Hepatocyte (in vitro differentiated cells): Measurements from ENCODE around the gene ABLIM1. TPM values are rescaled to one million over a fixed set of nuclear protein-coding genes. Genes with fewer than 3 reads are reported as not detected.

Experiments
- DNase-seq: peaks from one replicate; pipeline ENCODE4 v3.0.0-alpha.2; 2016; ENCODE audit warnings: low spot score
- H2AFZ ChIP-seq: fragments of 200-600 bp; sonication (generic); 2 replicates; pipeline ENCODE4 v1.6.0; 2016; ENCODE audit warnings: antibody characterized with exemption, mild to moderate bottlenecking
- H3K27ac ChIP-seq: fragments of 200-600 bp; sonication (generic); 2 replicates; pipeline ENCODE4 v1.5.1; 2016; ENCODE audit warnings: mild to moderate bottlenecking
- H3K27me3 ChIP-seq: fragments of 200-600 bp; sonication (generic); 2 replicates; pipeline ENCODE4 v1.6.1; 2016
- H3K36me3 ChIP-seq: fragments of 200-600 bp; sonication (generic); replicated peaks from 2 replicates; pipeline ENCODE4 v1.5.1; 2016; ENCODE audit warnings: low read depth; ENCODE audit not compliant: insufficient read depth
- H3K4me1 ChIP-seq: fragments of 200-600 bp; sonication (generic); 2 replicates; pipeline ENCODE4 v1.5.1; 2016; ENCODE audit warnings: mild to moderate bottlenecking, moderate library complexity; ENCODE audit not compliant: insufficient read depth
- H3K4me2 ChIP-seq: fragments of 200-600 bp; sonication (generic); 2 replicates; pipeline ENCODE4 v1.6.0; 2016
- H3K4me3 ChIP-seq: fragments of 200-600 bp; sonication (generic); 2 replicates; pipeline ENCODE4 v1.5.1; 2016; ENCODE audit warnings: mild to moderate bottlenecking
- H3K79me2 ChIP-seq: fragments of 200-600 bp; sonication (generic); 2 replicates; pipeline ENCODE4 v1.6.0; 2017; ENCODE audit warnings: mild to moderate bottlenecking
- H3K9me2 ChIP-seq: fragments of 200-600 bp; sonication (generic); replicated peaks from 2 replicates; pipeline ENCODE4 v1.6.0; 2017; ENCODE audit warnings: mild to moderate bottlenecking; ENCODE audit not compliant: insufficient read depth
- H3K9me3 ChIP-seq: fragments of 200-600 bp; sonication (generic); 2 replicates; pipeline ENCODE4 v1.5.1; 2016; ENCODE audit warnings: low read depth, mild to moderate bottlenecking
- H4K20me1 ChIP-seq: fragments of 200-600 bp; sonication (generic); 2 replicates; pipeline ENCODE4 v1.6.0; 2016; ENCODE audit warnings: mild to moderate bottlenecking; ENCODE audit not compliant: insufficient read depth, poor library complexity, severe bottlenecking
- EZH2 ChIP-seq: fragments of 200-600 bp; sonication (generic); IDR thresholded peaks from 2 replicates; pipeline ENCODE4 v1.6.1; 2016; ENCODE audit warnings: antibody characterized with exemption, mild to moderate bottlenecking, borderline replicate concordance
- EZH2phosphoT487 ChIP-seq: fragments of 200-600 bp; sonication (generic); IDR thresholded peaks from one replicate; pipeline ENCODE4 v1.6.1; 2018; ENCODE audit warnings: antibody characterized with exemption, mild to moderate bottlenecking, low read depth, moderate library complexity; ENCODE audit not compliant: unreplicated experiment, severe bottlenecking
- WGBS: methylation state at CpG from one replicate; pipeline ENCODE4 v1.1.6; 2016; ENCODE audit warnings: low lambda C conversion rate; ENCODE audit errors: missing lambda C conversion rate; 5-methylcytosine and 5-hydroxymethylcytosine counted together
- polyA plus RNA-seq: library from polyadenylated mRNA; unstranded; fragments of >200 nt; fragmentation: Nextera tagmentation; extraction: Ambion mirVana; gene quantifications from 2 replicates; pipeline ENCODE4 v1.2.1, GENCODE V29; 2016
- total RNA-seq: library from RNA; depleted of rRNA; stranded (reverse); fragments of >200 nt; gene quantifications from 2 replicates; pipeline ENCODE4 v1.2.3, GENCODE V29; 2014
- TF ChIP-seq, protein P1 (sequence below): fragments of 200-600 bp; sonication (generic); IDR thresholded peaks from 2 replicates; pipeline ENCODE4 v1.5.1; 2016; ENCODE audit warnings: antibody characterized with exemption, mild to moderate bottlenecking; ENCODE audit not compliant: poor library complexity

The ABLIM1 gene
- total and polyA plus RNA-seq, 2 experiments from 2014 or later, result 20.8 to 31.6 TPM

DNA sequence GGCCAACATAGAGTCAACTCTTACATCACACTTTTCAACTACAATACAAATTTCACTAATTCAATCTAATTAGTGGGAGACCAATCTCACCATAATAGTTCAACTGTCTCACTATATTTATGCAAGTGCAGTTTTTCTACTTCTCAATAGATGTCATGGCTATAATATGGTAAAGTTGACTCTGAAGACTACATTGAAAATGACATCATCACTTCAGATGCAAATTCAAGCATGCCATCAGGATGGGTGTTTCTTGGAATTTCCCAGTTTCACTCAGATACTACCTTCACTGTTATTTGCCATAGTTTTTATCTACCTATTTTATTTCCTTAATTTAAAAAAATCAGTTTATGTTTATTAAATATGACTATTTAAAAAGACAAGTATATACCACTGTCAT, 67.1 kb downstream of the ABLIM1 start:
- H3K79me2 ChIP-seq, result no peaks in the 10 kb centered on the region
- H2AFZ ChIP-seq, result no peak overlapping the region
- peaks cover 6% of the 10 kb centered on the region for H3K4me1 ChIP-seq
- no peaks in the 10 kb centered on the region for H3K9me2 ChIP-seq
- no peaks in the 10 kb centered on the region for H3K9me3 ChIP-seq
- H3K4me3 ChIP-seq, result no peak overlapping the region
- H3K4me2 ChIP-seq, result no peak overlapping the region
- no peaks in the 10 kb centered on the region for H4K20me1 ChIP-seq
- TF ChIP-seq, protein P1, sequence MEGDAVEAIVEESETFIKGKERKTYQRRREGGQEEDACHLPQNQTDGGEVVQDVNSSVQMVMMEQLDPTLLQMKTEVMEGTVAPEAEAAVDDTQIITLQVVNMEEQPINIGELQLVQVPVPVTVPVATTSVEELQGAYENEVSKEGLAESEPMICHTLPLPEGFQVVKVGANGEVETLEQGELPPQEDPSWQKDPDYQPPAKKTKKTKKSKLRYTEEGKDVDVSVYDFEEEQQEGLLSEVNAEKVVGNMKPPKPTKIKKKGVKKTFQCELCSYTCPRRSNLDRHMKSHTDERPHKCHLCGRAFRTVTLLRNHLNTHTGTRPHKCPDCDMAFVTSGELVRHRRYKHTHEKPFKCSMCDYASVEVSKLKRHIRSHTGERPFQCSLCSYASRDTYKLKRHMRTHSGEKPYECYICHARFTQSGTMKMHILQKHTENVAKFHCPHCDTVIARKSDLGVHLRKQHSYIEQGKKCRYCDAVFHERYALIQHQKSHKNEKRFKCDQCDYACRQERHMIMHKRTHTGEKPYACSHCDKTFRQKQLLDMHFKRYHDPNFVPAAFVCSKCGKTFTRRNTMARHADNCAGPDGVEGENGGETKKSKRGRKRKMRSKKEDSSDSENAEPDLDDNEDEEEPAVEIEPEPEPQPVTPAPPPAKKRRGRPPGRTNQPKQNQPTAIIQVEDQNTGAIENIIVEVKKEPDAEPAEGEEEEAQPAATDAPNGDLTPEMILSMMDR, result no peak
- TF ChIP-seq EZH2phosphoT487, result no peak
- TF ChIP-seq EZH2, result no peak
- H3K27ac ChIP-seq, result no peak overlapping the region
- H3K36me3 ChIP-seq, result no peaks in the 10 kb centered on the region
- DNase-seq, result no peak
- H3K27me3 ChIP-seq, result no peaks in the 10 kb centered on the region

DNA sequence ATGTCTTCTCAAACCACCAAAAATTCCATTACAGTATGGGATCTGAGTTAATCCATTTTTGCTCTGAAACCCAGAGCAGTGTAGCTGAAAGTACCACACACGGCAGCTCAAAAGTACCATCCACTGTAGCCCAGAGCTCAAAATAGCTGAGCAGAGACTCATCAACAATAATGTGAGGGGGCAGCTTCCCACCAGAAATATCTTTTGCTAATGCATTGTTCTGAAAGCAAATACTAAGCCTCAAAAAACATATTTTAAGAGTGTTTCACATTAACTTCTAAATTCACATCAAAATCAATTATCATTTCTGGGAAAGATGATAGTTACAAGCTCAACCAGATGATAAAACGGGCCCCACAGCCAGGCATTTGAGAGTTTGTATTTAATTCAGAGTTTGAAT, 73.7 kb downstream of the ABLIM1 start:
- Histone ChIP-seq H3K27ac (no peak overlapping the region), H3K79me2 (peaks cover 2% of the 10 kb centered on the region), H3K27me3 (no peaks in the 10 kb centered on the region), H3K36me3 (no peaks in the 10 kb centered on the region), H4K20me1 (no peaks in the 10 kb centered on the region), H3K9me2 (no peaks in the 10 kb centered on the region), H3K9me3 (no peaks in the 10 kb centered on the region), H2AFZ (no peak overlapping the region), H3K4me3 (no peak overlapping the region), H3K4me2 (no peak overlapping the region), H3K4me1 (no peaks in the 10 kb centered on the region)
- WGBS, result 74% methylated on average over 2 of the region's 2 CpGs
- TF ChIP-seq EZH2phosphoT487, result no peak
- TF ChIP-seq EZH2, result no peak
- DNase-seq, result no peak

DNA sequence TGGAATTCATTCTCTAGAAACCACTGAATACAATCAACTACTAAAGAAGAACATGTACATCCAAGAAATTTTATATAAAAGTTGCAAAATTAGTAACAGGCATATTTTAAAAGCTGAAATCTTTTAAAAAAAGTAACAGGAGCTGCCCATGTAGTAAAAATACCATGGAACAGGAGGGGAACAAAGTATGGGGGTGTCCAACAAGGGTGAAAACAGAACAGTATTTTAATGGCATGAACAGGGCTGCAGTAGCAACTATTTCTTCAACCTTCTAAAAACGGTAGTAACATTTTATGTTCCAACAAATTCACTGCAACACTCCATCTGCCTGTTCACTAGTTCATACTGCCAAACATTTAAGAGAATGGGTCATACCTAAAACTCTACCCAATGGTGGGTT, 77.0 kb downstream of the ABLIM1 start:
- no peak for DNase-seq

GRCh38 chr10:114577133-114577532, 80.9 kb downstream of the ABLIM1 start:
- Histone ChIP-seq H2AFZ (no peak overlapping the region), H3K9me2 (no peaks in the 10 kb centered on the region), H3K36me3 (no peaks in the 10 kb centered on the region), H3K79me2 (peaks cover 2% of the 10 kb centered on the region), H3K27ac (no peak overlapping the region), H3K27me3 (no peaks in the 10 kb centered on the region), H3K4me2 (no peak overlapping the region), H3K4me3 (no peak overlapping the region), H3K9me3 (no peaks in the 10 kb centered on the region), H3K4me1 (no peaks in the 10 kb centered on the region), H4K20me1 (no peaks in the 10 kb centered on the region)
- 91% methylated on average over 1 of the region's 1 CpG for WGBS
- TF ChIP-seq EZH2 (no peak), EZH2phosphoT487 (no peak)
- TF ChIP-seq, protein P1, result no peak
- no peak for DNase-seq

More for the DNA sequence above, 77.0 kb downstream of the ABLIM1 start:
- Histone ChIP-seq H3K4me3 (no peak overlapping the region), H3K9me2 (no peaks in the 10 kb centered on the region), H3K36me3 (no peaks in the 10 kb centered on the region), H4K20me1 (no peaks in the 10 kb centered on the region), H2AFZ (no peak overlapping the region), H3K27me3 (no peaks in the 10 kb centered on the region), H3K27ac (no peak overlapping the region), H3K4me1 (no peaks in the 10 kb centered on the region), H3K79me2 (peaks cover 2% of the 10 kb centered on the region), H3K9me3 (no peaks in the 10 kb centered on the region), H3K4me2 (no peak overlapping the region)
- 90% methylated on average over 1 of the region's 1 CpG for WGBS
- TF ChIP-seq EZH2, result no peak
- no peak for TF ChIP-seq EZH2phosphoT487
- TF ChIP-seq, protein P1, result no peak
